H9 (cell line): Measurements from ENCODE around the gene SORCS2. TPM values are rescaled to one million over a fixed set of nuclear protein-coding genes. Genes with fewer than 3 reads are reported as not detected.

ENCODE experiments used
- DNase-seq: peaks from one replicate; pipeline ENCODE4 v3.0.0-alpha.2; 2017
- H2AFZ ChIP-seq: one replicate; pipeline ENCODE4 v1.6.1; 2013; ENCODE audit warnings: mild to moderate bottlenecking, low read length, control low read depth, moderate library complexity
- H2AK5ac ChIP-seq: 2 replicates; pipeline ENCODE4 v1.6.1; 2013; ENCODE audit warnings: low read length, control low read depth, mixed read lengths; ENCODE audit not compliant: insufficient read length
- H2BK120ac ChIP-seq: one replicate; pipeline ENCODE4 v1.6.1; 2013; ENCODE audit warnings: low read depth, mild to moderate bottlenecking, low read length, control low read depth, inconsistent platforms; ENCODE audit not compliant: poor library complexity, severe bottlenecking
- H2BK12ac ChIP-seq: 2 replicates; pipeline ENCODE4 v1.6.1; 2013; ENCODE audit warnings: low read length, control low read depth, mixed read lengths, low read depth; ENCODE audit not compliant: insufficient read length
- H2BK15ac ChIP-seq: 2 replicates; pipeline ENCODE4 v1.6.1; 2013; ENCODE audit warnings: low read depth, low read length, control low read depth
- H2BK20ac ChIP-seq: one replicate; pipeline ENCODE4 v1.6.1; 2013; ENCODE audit warnings: low read depth, mild to moderate bottlenecking, low read length, control low read depth, inconsistent platforms; ENCODE audit not compliant: poor library complexity, severe bottlenecking
- H2BK5ac ChIP-seq: 2 replicates; pipeline ENCODE4 v1.6.1; 2013; ENCODE audit warnings: low read length, control low read depth, mixed read lengths; ENCODE audit not compliant: insufficient read length
- H3K14ac ChIP-seq: 2 replicates; pipeline ENCODE4 v1.6.1; 2013; ENCODE audit warnings: low read length, control low read depth; ENCODE audit not compliant: insufficient read depth
- H3K18ac ChIP-seq: 2 replicates; pipeline ENCODE4 v1.6.1; 2013; ENCODE audit warnings: low read depth, mild to moderate bottlenecking, mixed read lengths, low read length, control low read depth; ENCODE audit not compliant: insufficient read length
- H3K23ac ChIP-seq: 2 replicates; pipeline ENCODE4 v1.6.1; 2013; ENCODE audit warnings: low read length, control low read depth, mixed read lengths, low read depth; ENCODE audit not compliant: insufficient read length
- H3K23me2 ChIP-seq: 2 replicates; pipeline ENCODE4 v1.6.1; 2013; ENCODE audit warnings: low read depth, mild to moderate bottlenecking, mixed read lengths, low read length, control low read depth; ENCODE audit not compliant: insufficient read length, poor library complexity, severe bottlenecking
- H3K27ac ChIP-seq: 2 replicates; pipeline ENCODE4 v1.5.1; 2013; ENCODE audit warnings: low read length, control low read depth, mixed read lengths, low read depth; ENCODE audit not compliant: insufficient read length
- H3K27me3 ChIP-seq: 2 replicates; pipeline ENCODE4 v1.6.1; 2013; ENCODE audit warnings: low read length, control low read depth, inconsistent platforms; ENCODE audit not compliant: insufficient read depth
- H3K4ac ChIP-seq: 2 replicates; pipeline ENCODE4 v1.6.1; 2013; ENCODE audit warnings: low read depth, mild to moderate bottlenecking, control low read depth, inconsistent platforms, low read length, moderate library complexity
- H3K4me1 ChIP-seq: 2 replicates; pipeline ENCODE4 v1.6.1; 2013; ENCODE audit warnings: low read length, control low read depth, inconsistent platforms; ENCODE audit not compliant: insufficient read depth
- H3K4me2 ChIP-seq: 2 replicates; pipeline ENCODE4 v1.6.1; 2013; ENCODE audit warnings: low read length, control low read depth, mixed read lengths; ENCODE audit not compliant: insufficient read length, insufficient read depth
- H3K56ac ChIP-seq: 2 replicates; pipeline ENCODE4 v1.6.1; 2013; ENCODE audit warnings: low read depth, mild to moderate bottlenecking, mixed read lengths, low read length, control low read depth; ENCODE audit not compliant: insufficient read length
- H3K79me1 ChIP-seq: 2 replicates; pipeline ENCODE4 v1.6.1; 2013; ENCODE audit warnings: low read depth, mild to moderate bottlenecking, moderate library complexity, low read length, control low read depth, inconsistent platforms; ENCODE audit not compliant: insufficient read depth, poor library complexity, severe bottlenecking
- H3K79me2 ChIP-seq: 2 replicates; pipeline ENCODE4 v1.6.1; 2013; ENCODE audit warnings: low read length, control low read depth, inconsistent platforms; ENCODE audit not compliant: insufficient read depth
- H3K9ac ChIP-seq: 2 replicates; pipeline ENCODE4 v1.6.1; 2013; ENCODE audit warnings: low read length, control low read depth, mixed read lengths; ENCODE audit not compliant: insufficient read length; ENCODE audit errors: extremely low read depth
- H3K9me3 ChIP-seq: one replicate; pipeline ENCODE4 v1.6.1; 2013; ENCODE audit warnings: low read depth, low read length, inconsistent platforms; ENCODE audit not compliant: control insufficient read depth
- H3T11ph ChIP-seq: one replicate; pipeline ENCODE4 v1.6.1; 2013; ENCODE audit warnings: mild to moderate bottlenecking, low read length, control low read depth, inconsistent platforms
- H4K20me1 ChIP-seq: one replicate; pipeline ENCODE4 v1.6.1; 2013; ENCODE audit not compliant: control insufficient read depth, insufficient read length, insufficient read depth
- H4K5ac ChIP-seq: 2 replicates; pipeline ENCODE4 v1.6.1; 2013; ENCODE audit warnings: low read depth, mild to moderate bottlenecking, mixed read lengths, low read length, control low read depth; ENCODE audit not compliant: insufficient read length
- H4K8ac ChIP-seq: replicated peaks from 2 replicates; pipeline ENCODE4 v1.6.1; 2013; ENCODE audit warnings: low read length, control low read depth, mixed read lengths, low read depth; ENCODE audit not compliant: insufficient read length
- H4K91ac ChIP-seq: 2 replicates; pipeline ENCODE4 v1.6.1; 2013; ENCODE audit warnings: low read depth, mild to moderate bottlenecking, moderate library complexity, mixed read lengths, low read length, control low read depth; ENCODE audit not compliant: insufficient read length
- H3K27ac Mint-ChIP-seq, 3 experiments: 2 replicates in 2 of 3; 3 replicates in 1 of 3; pipeline ENCODE4 v1.8.0; 2020 to 2021; ENCODE audit warnings: mixed read lengths in 3 of 3, mild to moderate bottlenecking in 1 of 3, moderate library complexity in 1 of 3
- H3K27me3 Mint-ChIP-seq: 2 replicates; pipeline ENCODE4 v1.8.0; 2021; ENCODE audit warnings: low read depth, mild to moderate bottlenecking, moderate library complexity, mixed read lengths
- H3K36me3 Mint-ChIP-seq, 3 experiments: 2 replicates in 2 of 3; 3 replicates in 1 of 3; pipeline ENCODE4 v1.8.0; 2020 to 2021; ENCODE audit warnings: low read depth in 3 of 3, mixed read lengths in 3 of 3; ENCODE audit not compliant: insufficient read depth in 1 of 3
- H3K4me1 Mint-ChIP-seq, 2 experiments: 2 replicates each; pipeline ENCODE4 v1.8.0; 2020; ENCODE audit warnings: mixed read lengths in 2 of 2
- H3K4me3 Mint-ChIP-seq, 2 experiments: 2 replicates in 1 of 2; 3 replicates in 1 of 2; pipeline ENCODE4 v1.8.0; 2020 to 2021; ENCODE audit warnings: mild to moderate bottlenecking in 2 of 2, mixed read lengths in 2 of 2, moderate library complexity in 1 of 2
- H3K9me3 Mint-ChIP-seq, 2 experiments: 2 replicates in 1 of 2; 3 replicates in 1 of 2; pipeline ENCODE4 v1.8.0; 2020; ENCODE audit warnings: mild to moderate bottlenecking in 2 of 2, mixed read lengths in 2 of 2, moderate library complexity in 1 of 2
- WGBS: extraction: QIAGEN DNeasy Blood & Tissue Kit; methylation state at CpG from one replicate; pipeline ENCODE4 v1.1.7; 2013; ENCODE audit warnings: missing lambda C conversion rate, low lambda C conversion rate, mixed read lengths; ENCODE audit not compliant: insufficient read length; ENCODE audit errors: extremely low coverage; 5-methylcytosine and 5-hydroxymethylcytosine counted together
- total RNA-seq: library from RNA; stranded (reverse); gene quantifications from 2 replicates; pipeline ENCODE4 v1.2.1, GENCODE V29; 2021
- TF ChIP-seq, protein P1 (sequence below): fragments of 200-600 bp; sonication (generic); conservative IDR thresholded peaks from 3 replicates; pipeline ENCODE4 v1.8.0; 2021; ENCODE audit warnings: antibody characterized with exemption, mild to moderate bottlenecking

SORCS2 gene
- total RNA-seq, 1 experiment from 2014 or later: 0.57 TPM

DNA sequence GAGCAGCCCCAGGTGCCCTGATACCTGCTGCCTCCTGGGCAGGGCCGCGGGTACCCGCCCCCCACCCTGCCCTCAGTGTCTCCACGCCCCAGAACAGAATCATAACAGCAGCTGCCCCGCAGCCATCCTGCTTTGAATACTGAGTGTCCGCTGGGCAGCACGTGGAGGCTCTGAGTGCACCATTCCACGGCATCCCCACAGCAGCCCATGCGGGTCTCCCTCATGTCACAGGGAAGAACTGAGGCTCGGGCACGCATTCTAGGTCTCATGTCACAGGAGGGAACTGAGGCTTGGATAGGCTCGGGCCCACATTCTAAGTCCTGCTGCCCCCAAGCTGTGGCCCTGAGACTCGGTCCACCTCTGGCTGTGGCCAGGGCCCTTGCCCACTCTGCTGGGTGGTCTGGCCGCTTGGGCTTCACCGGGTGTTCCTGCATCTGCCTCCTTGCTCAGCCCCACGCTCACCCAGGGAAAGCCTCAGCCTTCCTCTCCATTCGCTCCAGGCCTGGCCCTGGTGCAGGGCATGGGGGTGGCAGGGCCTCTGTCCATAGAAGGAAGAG lies 464.0 kb downstream of the SORCS2 start:
- Histone ChIP-seq H3K23me2 (no peaks in the 10 kb centered on the region), H3K9me3 (no peaks in the 10 kb centered on the region), H3T11ph (no peak overlapping the region), H2BK20ac (no peak overlapping the region), H4K20me1 (no peaks in the 10 kb centered on the region), H2BK15ac (no peak overlapping the region), H3K27me3 (no peaks in the 10 kb centered on the region), H4K8ac (no peak overlapping the region), H2AFZ (no peak overlapping the region), H3K4ac (no peak overlapping the region), H3K4me1 (no peaks in the 10 kb centered on the region; the same call in 1 of the 2 replicates), H4K91ac (no peak overlapping the region), H3K4me2 (no peak overlapping the region), H3K14ac (no peak overlapping the region; the same call in 1 of the 2 replicates), H3K56ac (no peak overlapping the region), H2BK120ac (no peak overlapping the region), H3K9ac (no peak overlapping the region), H2BK12ac (no peak overlapping the region), H2BK5ac (no peak overlapping the region), H3K27ac (no peak overlapping the region), H3K18ac (no peak overlapping the region), H3K79me1 (no peaks in the 10 kb centered on the region), H3K79me2 (no peaks in the 10 kb centered on the region), H2AK5ac (no peak overlapping the region), H3K23ac (no peak overlapping the region), H4K5ac (no peak overlapping the region)
- Mint-ChIP-seq H3K9me3 (no peaks in the 10 kb centered on the region), H3K27ac (no peak overlapping the region), H3K4me3 (no peak overlapping the region), H3K27me3 (peaks cover 19% of the 10 kb centered on the region), H3K36me3 (no peaks in the 10 kb centered on the region), H3K4me1 (peaks cover 21 to 27% of the 10 kb centered on the region in 2 experiments)
- no CpG with 5 or more reads among the region's 17 CpGs for WGBS
- DNase-seq: no peak
- TF ChIP-seq, protein P1, sequence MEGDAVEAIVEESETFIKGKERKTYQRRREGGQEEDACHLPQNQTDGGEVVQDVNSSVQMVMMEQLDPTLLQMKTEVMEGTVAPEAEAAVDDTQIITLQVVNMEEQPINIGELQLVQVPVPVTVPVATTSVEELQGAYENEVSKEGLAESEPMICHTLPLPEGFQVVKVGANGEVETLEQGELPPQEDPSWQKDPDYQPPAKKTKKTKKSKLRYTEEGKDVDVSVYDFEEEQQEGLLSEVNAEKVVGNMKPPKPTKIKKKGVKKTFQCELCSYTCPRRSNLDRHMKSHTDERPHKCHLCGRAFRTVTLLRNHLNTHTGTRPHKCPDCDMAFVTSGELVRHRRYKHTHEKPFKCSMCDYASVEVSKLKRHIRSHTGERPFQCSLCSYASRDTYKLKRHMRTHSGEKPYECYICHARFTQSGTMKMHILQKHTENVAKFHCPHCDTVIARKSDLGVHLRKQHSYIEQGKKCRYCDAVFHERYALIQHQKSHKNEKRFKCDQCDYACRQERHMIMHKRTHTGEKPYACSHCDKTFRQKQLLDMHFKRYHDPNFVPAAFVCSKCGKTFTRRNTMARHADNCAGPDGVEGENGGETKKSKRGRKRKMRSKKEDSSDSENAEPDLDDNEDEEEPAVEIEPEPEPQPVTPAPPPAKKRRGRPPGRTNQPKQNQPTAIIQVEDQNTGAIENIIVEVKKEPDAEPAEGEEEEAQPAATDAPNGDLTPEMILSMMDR: no peak
